NCI-H2171 (cell line): Measurements from ENCODE around the gene PAK4.
"Not testable (repeated sequence)": the region's sequence is repeated elsewhere in the genome, so short reads cannot be mapped to it uniquely, and the experiment has no call there.

Source experiments
- DNase-seq: peaks from one replicate; lab custom pipeline; 2025; lab: John Stamatoyannopoulos, UW

PAK4 gene

GRCh38 chr19:39130337-39131254 is 5.0 kb downstream of the PAK4 start:
- DNase-seq: peak; percentile 63

- DNase-seq: peak; percentile 74
Observed at GRCh38 chr19:39131255-39131755, 5.7 kb downstream of the PAK4 start.

- no peak for DNase-seq
Observed at GRCh38 chr19:39132344-39132969, 6.9 kb downstream of the PAK4 start.

- peak; percentile 48 for DNase-seq
Observed at GRCh38 chr19:39133431-39134270, 8.1 kb downstream of the PAK4 start.

- DNase-seq: no peak
Observed at GRCh38 chr19:39135701-39136100, 10.1 kb downstream of the PAK4 start.

- no peak for DNase-seq
Observed at GRCh38 chr19:39136225-39136940, 10.8 kb downstream of the PAK4 start.

- DNase-seq: no peak
Observed at GRCh38 chr19:39137131-39137530, 11.5 kb downstream of the PAK4 start.

- DNase-seq: no peak
Observed at GRCh38 chr19:39138221-39139211, 12.9 kb downstream of the PAK4 start.

- DNase-seq: no peak
Observed at GRCh38 chr19:39139305-39139874, 13.8 kb downstream of the PAK4 start.

- DNase-seq: no peak
Observed at GRCh38 chr19:39139971-39140453, 14.4 kb downstream of the PAK4 start.

- DNase-seq: no peak
Observed at GRCh38 chr19:39140594-39140993, 15.0 kb downstream of the PAK4 start.

- DNase-seq: no peak
Observed at GRCh38 chr19:39141929-39142328, 16.3 kb downstream of the PAK4 start.

GRCh38 chr19:39142630-39143029 is 17.0 kb downstream of the PAK4 start:
- no peak for DNase-seq

- not testable (repeated sequence) for DNase-seq
Observed at GRCh38 chr19:39143757-39144289, 18.2 kb downstream of the PAK4 start.

GRCh38 chr19:39144290-39145071 is 18.9 kb downstream of the PAK4 start:
- DNase-seq: no peak

GRCh38 chr19:39145180-39145953 is 19.8 kb downstream of the PAK4 start:
- DNase-seq: no peak

- DNase-seq: no peak
Observed at GRCh38 chr19:39146091-39146490, 20.5 kb downstream of the PAK4 start.
